ENCODE results near the gene MAPK8.
"Not testable (repeated sequence)": the region's sequence is repeated elsewhere in the genome, so short reads cannot be mapped to it uniquely, and the experiment has no call there.

The MAPK8 gene

GRCh38 chr10:48417374-48417773 is 110.9 kb downstream of the MAPK8 start:
- no peak overlapping the region for H3K4me3 ChIP-seq
- no peak overlapping the region for H3K27ac ChIP-seq
- 0 out of 22 replicates have a peak, but pooled peaks cover 0 to 4% (median 0%) of the 10 kb centered on the region in 11 experiments for H4K20me1 ChIP-seq
- no peaks in the 10 kb centered on the region for H3K27me3 ChIP-seq
- no peak for TF ChIP-seq Cebpa-rat (IDR thresholded peaks at IDR 0.05)
- H3K4me2 ChIP-seq: no peak overlapping the region
- H3K9ac ChIP-seq: no peak overlapping the region
- peaks cover 6 to 10% (median 8%) of the 10 kb centered on the region in 11 experiments; a peak in 21 of 22 replicates for H3K9me3 ChIP-seq (replicated peaks in 1 of 11)
- H3K36me3 ChIP-seq: peaks cover 22 to 63% (median 37%) of the 10 kb centered on the region in 11 experiments
- H3K4me1 ChIP-seq: peaks cover 0 to 13% (median 0%) of the 10 kb centered on the region in 10 experiments; a peak in 7 of 20 replicates

DNA sequence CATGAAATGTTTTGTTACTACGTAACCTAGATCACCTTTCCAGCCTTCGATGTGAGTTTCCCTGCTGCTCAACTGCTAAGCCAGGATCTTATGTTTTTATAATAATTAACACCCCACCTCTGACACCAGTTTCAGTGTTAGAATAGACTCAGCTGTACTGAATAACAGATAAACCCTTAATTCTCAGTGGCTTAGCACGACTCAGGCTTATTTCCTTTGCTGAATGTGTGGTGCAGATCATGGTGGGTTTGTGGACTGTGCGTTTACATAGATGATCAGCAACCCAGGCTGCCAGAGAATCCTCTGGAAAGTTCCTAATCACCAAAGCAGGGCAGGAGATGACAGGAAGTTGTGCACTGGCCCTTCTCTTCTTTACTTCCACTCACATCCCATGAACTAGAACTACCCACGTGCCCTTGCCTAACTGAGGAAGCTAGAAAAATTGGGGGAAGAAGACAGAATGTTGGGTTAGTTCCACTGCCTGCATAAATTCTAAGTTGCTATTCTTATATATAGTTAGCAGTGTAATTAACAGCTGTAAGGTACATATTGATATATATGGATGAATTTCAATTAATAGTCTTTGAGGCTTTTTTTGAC is 111.8 kb downstream of the MAPK8 start:
- H3K4me3 ChIP-seq: no peak overlapping the region
- no peaks in the 10 kb centered on the region for H3K27me3 ChIP-seq
- H3K36me3 ChIP-seq: peaks cover 12 to 54% (median 28%) of the 10 kb centered on the region in 11 experiments; a peak in 21 of 22 replicates
- peak overlapping the region in 2 of 11 experiments; percentile 40 to 63; a peak in 3 of 22 replicates for H3K4me2 ChIP-seq
- H3K9ac ChIP-seq: no peak overlapping the region
- peaks cover 0 to 13% (median 0%) of the 10 kb centered on the region in 10 experiments; a peak in 7 of 20 replicates for H3K4me1 ChIP-seq
- H4K20me1 ChIP-seq: 0 out of 22 replicates have a peak, but pooled peaks cover 0 to 4% (median 0%) of the 10 kb centered on the region in 11 experiments
- H3K27ac ChIP-seq: no peak overlapping the region
- peaks cover 0 to 1% (median 0%) of the 10 kb centered on the region in 11 experiments; a peak in 2 of 22 replicates for H3K9me3 ChIP-seq (replicated peaks in 1 of 11)
- no peak for TF ChIP-seq Cebpa-rat (IDR thresholded peaks at IDR 0.05)

DNA sequence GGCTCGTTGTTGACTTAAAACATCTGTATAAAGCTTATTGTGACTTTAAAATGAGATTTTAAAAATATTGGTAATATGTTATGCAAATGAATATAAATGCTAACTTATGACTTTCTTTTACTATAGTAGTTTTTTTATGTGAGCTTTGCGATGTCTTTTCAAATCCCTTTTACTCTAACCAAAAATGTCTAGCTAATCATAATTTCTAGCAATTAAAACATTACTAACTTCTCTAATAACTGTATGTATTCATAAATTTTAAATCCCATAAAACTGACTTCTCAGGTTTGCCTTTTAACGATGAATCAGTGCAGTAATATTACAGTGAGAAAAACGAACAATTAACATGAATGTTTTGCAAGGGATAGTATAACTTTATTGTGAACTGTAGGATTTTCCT is 113.2 kb downstream of the MAPK8 start:
- H4K20me1 ChIP-seq: 0 out of 22 replicates have a peak, but pooled peaks cover 0 to 4% (median 0%) of the 10 kb centered on the region in 11 experiments
- H3K4me3 ChIP-seq: no peak overlapping the region
- H3K27ac ChIP-seq: no peak overlapping the region
- peaks cover 12 to 46% (median 21%) of the 10 kb centered on the region in 11 experiments; a peak in 19 of 22 replicates for H3K36me3 ChIP-seq
- TF ChIP-seq Cebpa-rat (IDR thresholded peaks at IDR 0.05): no peak
- H3K4me2 ChIP-seq: no peak overlapping the region
- no peak overlapping the region for H3K9ac ChIP-seq
- peaks cover 0 to 13% (median 0%) of the 10 kb centered on the region in 10 experiments; a peak in 7 of 20 replicates for H3K4me1 ChIP-seq
- H3K9me3 ChIP-seq (replicated peaks in 1 of 11): no peaks in the 10 kb centered on the region
- no peaks in the 10 kb centered on the region for H3K27me3 ChIP-seq

DNA sequence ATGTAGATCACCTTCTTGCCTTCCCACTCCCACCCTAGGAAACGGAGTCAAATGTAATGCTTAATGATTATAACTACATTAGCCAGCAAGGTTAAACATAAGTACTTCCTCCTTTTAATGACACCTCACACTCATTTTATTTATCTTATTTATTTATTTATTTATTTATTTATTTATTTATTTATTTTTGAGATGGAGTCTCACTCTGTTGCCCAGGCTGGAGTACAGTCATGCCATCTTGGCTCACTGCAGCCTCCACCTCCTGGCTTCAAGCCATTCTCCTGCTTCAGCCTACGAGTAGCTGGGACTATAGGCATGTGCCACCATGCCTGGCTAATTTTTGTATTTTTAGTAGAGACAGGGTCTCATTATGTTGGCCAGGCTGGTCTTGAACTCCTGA is 115.4 kb downstream of the MAPK8 start:
- not testable (repeated sequence) for H4K20me1 ChIP-seq; H3K9me3 ChIP-seq (replicated peaks in 1 of 11); H3K4me3 ChIP-seq; H3K9ac ChIP-seq; H3K27me3 ChIP-seq; H3K4me2 ChIP-seq; H3K27ac ChIP-seq
- peaks cover 0 to 13% (median 0%) of the 10 kb centered on the region in 10 experiments; a peak in 7 of 20 replicates for H3K4me1 ChIP-seq
- H3K36me3 ChIP-seq: peaks cover 5 to 40% (median 22%) of the 10 kb centered on the region in 11 experiments; a peak in 17 of 22 replicates

DNA sequence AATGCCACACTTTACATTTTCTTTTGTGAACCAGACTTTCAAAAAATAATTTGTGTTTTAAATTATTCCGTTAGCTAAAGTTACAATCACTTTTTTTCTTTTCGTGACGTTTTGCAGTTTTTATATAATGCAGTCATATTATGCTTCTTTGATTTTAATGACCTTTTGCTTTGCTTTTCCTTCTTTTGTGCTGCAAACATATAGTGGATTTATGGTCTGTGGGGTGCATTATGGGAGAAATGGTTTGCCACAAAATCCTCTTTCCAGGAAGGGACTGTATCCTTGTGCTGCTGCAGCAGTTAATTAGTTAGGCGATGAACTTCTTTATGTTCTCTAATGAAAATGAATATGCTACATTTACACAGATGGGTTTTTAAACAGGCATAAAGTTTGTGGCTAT is 117.4 kb downstream of the MAPK8 start:
- Histone ChIP-seq H3K4me1 (peaks cover 0 to 2% (median 0%) of the 10 kb centered on the region in 10 experiments; a peak in 2 of 20 replicates), H3K9ac (no peak overlapping the region), H3K27me3 (no peaks in the 10 kb centered on the region), H3K27ac (no peak overlapping the region), H3K4me3 (no peak overlapping the region), H3K36me3 (peaks cover 23 to 57% (median 39%) of the 10 kb centered on the region in 11 experiments; a peak in 21 of 22 replicates), H4K20me1 (0 out of 22 replicates have a peak, but pooled peaks cover 0 to 4% (median 0%) of the 10 kb centered on the region in 11 experiments), H3K9me3 (replicated peaks in 1 of 11) (no peaks in the 10 kb centered on the region), H3K4me2 (no peak overlapping the region)
- TF ChIP-seq Cebpa-rat (IDR thresholded peaks at IDR 0.05): no peak

DNA sequence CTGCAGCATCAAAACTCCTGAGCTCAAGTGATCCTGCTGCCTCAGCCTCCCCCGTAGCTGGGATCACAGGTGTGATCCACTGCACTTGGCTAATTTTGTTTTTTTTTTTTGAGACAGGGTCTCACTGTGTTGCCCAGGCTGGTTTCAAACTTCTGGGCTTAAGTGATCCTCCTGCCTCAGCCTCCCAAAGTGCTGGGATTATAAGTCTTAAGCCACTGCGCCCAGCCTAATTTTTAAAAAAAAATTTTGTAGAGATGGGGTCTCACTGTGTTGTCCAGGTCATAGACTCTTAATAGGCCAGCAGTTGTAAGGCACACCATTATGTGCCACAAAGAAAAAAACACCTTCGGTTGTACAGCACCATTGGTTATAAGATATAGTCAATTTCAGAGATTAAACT is 122.4 kb downstream of the MAPK8 start:
- Histone ChIP-seq H3K36me3 (peaks cover 40 to 85% (median 58%) of the 10 kb centered on the region in 11 experiments), H3K9me3 (replicated peaks in 1 of 11) (no peaks in the 10 kb centered on the region)
- no peak for TF ChIP-seq Cebpa-rat (IDR thresholded peaks at IDR 0.05)

GRCh38 chr10:48429309-48429708 is 122.8 kb downstream of the MAPK8 start:
- H3K4me2 ChIP-seq: no peak overlapping the region
- no peaks in the 10 kb centered on the region for H3K4me1 ChIP-seq
- H3K9me3 ChIP-seq (replicated peaks in 1 of 11): no peaks in the 10 kb centered on the region
- no peak overlapping the region for H3K9ac ChIP-seq
- H3K27me3 ChIP-seq: no peaks in the 10 kb centered on the region
- no peak overlapping the region for H3K4me3 ChIP-seq
- H4K20me1 ChIP-seq: no peaks in the 10 kb centered on the region
- H3K36me3 ChIP-seq: peaks cover 40 to 89% (median 55%) of the 10 kb centered on the region in 11 experiments
- TF ChIP-seq Cebpa-rat (IDR thresholded peaks at IDR 0.05): no peak
- H3K27ac ChIP-seq: no peak overlapping the region

More for the DNA sequence above, 122.4 kb downstream of the MAPK8 start:
- Histone ChIP-seq H4K20me1 (0 out of 22 replicates have a peak, but pooled peaks cover 0 to 1% (median 0%) of the 10 kb centered on the region in 11 experiments), H3K4me1 (no peaks in the 10 kb centered on the region), H3K4me3 (no peak overlapping the region), H3K27ac (no peak overlapping the region), H3K9ac (no peak overlapping the region), H3K27me3 (no peaks in the 10 kb centered on the region), H3K4me2 (no peak overlapping the region)

- H3K4me1 ChIP-seq: no peaks in the 10 kb centered on the region
- no peak for TF ChIP-seq Cebpa-rat (IDR thresholded peaks at IDR 0.05)
- no peaks in the 10 kb centered on the region for H3K9me3 ChIP-seq (replicated peaks in 1 of 11)
These were observed 124.0 kb downstream of the MAPK8 start for GRCh38 chr10:48430402-48430993.

DNA sequence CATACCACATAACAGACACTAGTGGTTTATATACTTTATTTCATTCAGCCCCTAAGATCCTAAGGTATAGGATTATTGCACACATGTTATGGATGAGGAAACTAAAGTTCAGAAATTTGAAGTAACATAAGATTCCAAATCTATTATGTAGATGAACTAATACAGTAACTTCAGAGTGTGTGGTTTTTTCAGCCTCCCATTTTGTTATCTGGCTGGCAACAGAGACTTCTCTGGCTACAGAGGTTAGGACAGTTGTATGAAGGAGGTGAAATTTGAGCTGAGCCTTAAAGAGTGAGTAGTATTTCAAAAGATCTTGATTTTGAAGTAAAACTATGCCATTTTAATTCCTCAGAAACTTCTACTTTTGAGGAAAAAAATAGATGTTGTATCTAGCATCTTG is 125.4 kb downstream of the MAPK8 start:
- Histone ChIP-seq H4K20me1 (no peaks in the 10 kb centered on the region), H3K36me3 (peaks cover 40 to 96% (median 58%) of the 10 kb centered on the region in 11 experiments), H3K27ac (no peak overlapping the region), H3K9me3 (replicated peaks in 1 of 11) (no peaks in the 10 kb centered on the region), H3K4me3 (no peak overlapping the region), H3K9ac (no peak overlapping the region), H3K27me3 (no peaks in the 10 kb centered on the region), H3K4me2 (no peak overlapping the region), H3K4me1 (no peaks in the 10 kb centered on the region)
- TF ChIP-seq Cebpa-rat (IDR thresholded peaks at IDR 0.05): no peak

More at GRCh38 chr10:48430402-48430993, 124.0 kb downstream of the MAPK8 start:
- H3K9ac ChIP-seq: no peak overlapping the region
- no peak overlapping the region for H3K4me2 ChIP-seq
- peaks cover 42 to 96% (median 58%) of the 10 kb centered on the region in 11 experiments for H3K36me3 ChIP-seq
- H3K27me3 ChIP-seq: no peaks in the 10 kb centered on the region
- no peaks in the 10 kb centered on the region for H4K20me1 ChIP-seq
- no peak overlapping the region for H3K4me3 ChIP-seq
- no peak overlapping the region for H3K27ac ChIP-seq
